Cardiac muscle cell (in vitro differentiated cells and primary cell): ENCODE data around the gene PRPF40A. TPM values are rescaled to one million over a fixed set of nuclear protein-coding genes. Genes with fewer than 3 reads are reported as not detected.

Source experiments
- DNase-seq, 2 donors: peaks; one replicate each; pipeline versions ENCODE4 v3.0.0 to v3.0.0-alpha.2; 2010 to 2017; ENCODE audit warnings: low read depth in 1 of 2, low spot score in 1 of 2
- H3K27ac ChIP-seq: fragments of 200-600 bp; sonication (generic); 2 replicates; pipeline ENCODE4 v1.5.1; 2016
- H3K27me3 ChIP-seq: fragments of 200-600 bp; sonication (generic); 2 replicates; pipeline ENCODE4 v1.6.0; 2016; ENCODE audit warnings: control low read depth
- H3K36me3 ChIP-seq: fragments of 200-600 bp; sonication (generic); 2 replicates; pipeline ENCODE4 v1.5.1; 2016; ENCODE audit warnings: control low read depth
- H3K4me1 ChIP-seq: fragments of 200-600 bp; sonication (generic); 2 replicates; pipeline ENCODE4 v1.8.1; 2017; ENCODE audit warnings: low read depth, mild to moderate bottlenecking, mixed run types
- H3K4me3 ChIP-seq: fragments of 200-600 bp; sonication (generic); 2 replicates; pipeline ENCODE4 v1.5.1; 2016; ENCODE audit warnings: mild to moderate bottlenecking
- H3K9me3 ChIP-seq: fragments of 200-600 bp; sonication (generic); 2 replicates; pipeline ENCODE4 v1.5.1; 2017; ENCODE audit warnings: low read depth, mild to moderate bottlenecking, control low read depth
- CTCF ChIP-seq: IDR thresholded peaks from 2 replicates; pipeline ENCODE4 v1.5.1; 2012; ENCODE audit warnings: low read depth, mild to moderate bottlenecking, low read length
- polyA plus RNA-seq: library from polyadenylated mRNA; unstranded; fragments of >200 nt; fragmentation: Nextera tagmentation; extraction: Ambion mirVana; gene quantifications from 2 replicates; pipeline ENCODE4 v1.2.1, GENCODE V29; 2016
- total RNA-seq: library from RNA; depleted of rRNA; stranded (reverse); fragments of >200 nt; gene quantifications from 2 replicates; pipeline ENCODE4 v1.2.3, GENCODE V29; 2016

The PRPF40A gene
- total and polyA plus RNA-seq, 2 experiments from 2014 or later, result 91.5 to 107 TPM

- Histone ChIP-seq H3K27me3 (no peaks in the 10 kb centered on the region), H3K9me3 (no peaks in the 10 kb centered on the region), H3K4me3 (no peak overlapping the region), H3K27ac (no peak overlapping the region), H3K36me3 (no peaks in the 10 kb centered on the region), H3K4me1 (no peaks in the 10 kb centered on the region)
- no peak for TF ChIP-seq CTCF
- no peak for DNase-seq
Observed at GRCh38 chr2:152609699-152610098, 107.6 kb downstream of the PRPF40A start.

- no peak for TF ChIP-seq CTCF
- no peaks in the 10 kb centered on the region for H3K9me3 ChIP-seq
Observed at GRCh38 chr2:152609154-152609553, 108.1 kb downstream of the PRPF40A start.

GRCh38 chr2:152607793-152608300, 109.4 kb downstream of the PRPF40A start:
- no peak for TF ChIP-seq CTCF

More at GRCh38 chr2:152609154-152609553, 108.1 kb downstream of the PRPF40A start:
- Histone ChIP-seq H3K36me3 (no peaks in the 10 kb centered on the region), H3K27me3 (no peaks in the 10 kb centered on the region), H3K4me3 (no peak overlapping the region), H3K27ac (no peak overlapping the region), H3K4me1 (no peaks in the 10 kb centered on the region)
- DNase-seq, result peak in 1 of 2 donors; percentile 46

GRCh38 chr2:152606941-152607340, 110.3 kb downstream of the PRPF40A start:
- Histone ChIP-seq H3K27me3 (no peaks in the 10 kb centered on the region), H3K4me3 (no peak overlapping the region), H3K4me1 (no peaks in the 10 kb centered on the region), H3K27ac (no peak overlapping the region), H3K36me3 (no peaks in the 10 kb centered on the region), H3K9me3 (no peaks in the 10 kb centered on the region)
- TF ChIP-seq CTCF, result no peak
- no peak for DNase-seq

More at GRCh38 chr2:152607793-152608300, 109.4 kb downstream of the PRPF40A start:
- Histone ChIP-seq H3K4me1 (no peaks in the 10 kb centered on the region), H3K27ac (no peak overlapping the region), H3K9me3 (no peaks in the 10 kb centered on the region), H3K36me3 (no peaks in the 10 kb centered on the region), H3K27me3 (no peaks in the 10 kb centered on the region), H3K4me3 (no peak overlapping the region)
- DNase-seq, result no peak

GRCh38 chr2:152606081-152606480, 111.2 kb downstream of the PRPF40A start:
- no peak for DNase-seq
- Histone ChIP-seq H3K27ac (no peak overlapping the region), H3K36me3 (no peaks in the 10 kb centered on the region), H3K4me3 (no peak overlapping the region), H3K9me3 (no peaks in the 10 kb centered on the region), H3K27me3 (no peaks in the 10 kb centered on the region), H3K4me1 (no peaks in the 10 kb centered on the region)
- TF ChIP-seq CTCF, result no peak

GRCh38 chr2:152603166-152603565, 114.1 kb downstream of the PRPF40A start:
- Histone ChIP-seq H3K27ac (no peak overlapping the region), H3K9me3 (no peaks in the 10 kb centered on the region), H3K36me3 (no peaks in the 10 kb centered on the region), H3K4me3 (no peak overlapping the region), H3K4me1 (no peaks in the 10 kb centered on the region), H3K27me3 (no peaks in the 10 kb centered on the region)
- no peak for TF ChIP-seq CTCF
- DNase-seq, result peak in 1 of 2 donors; percentile 7
